SK-N-SH (cell line): ENCODE results near the gene MB21D2. TPM values are rescaled to one million over a fixed set of nuclear protein-coding genes. Genes with fewer than 3 reads are reported as not detected.

Experiments
- CTCF ChIA-PET: fragments of 300-600, 350-600 bp; formaldehyde crosslinking; extraction: SDS; loops from one replicate; lab custom pipeline; 2021; lab: Yijun Ruan, JAX
- POLR2A ChIA-PET: fragments of 350-600 bp; sonication (Branson Sonifier 250); formaldehyde crosslinking; extraction: SDS; loops from one replicate; lab custom pipeline; 2020; ENCODE audit warnings: antibody characterized with exemption, inconsistent platforms; lab: Yijun Ruan, JAX
- DNase-seq: peaks from one replicate; pipeline ENCODE4 v3.0.0; 2012
- H2AFZ ChIP-seq: fragments of 200-600 bp; sonication (generic); 2 replicates; pipeline ENCODE4 v1.8.1; 2016; ENCODE audit warnings: antibody characterized with exemption, mild to moderate bottlenecking, low read depth
- H3F3A ChIP-seq: fragments of 200-600 bp; sonication (generic); replicated peaks from 2 replicates; pipeline ENCODE3; 2016; ENCODE audit warnings: antibody characterized with exemption, mild to moderate bottlenecking; ENCODE audit not compliant: insufficient read depth
- H3K27ac ChIP-seq, 2 experiments: fragments of 200-500 bp in 1 of 2; fragments of 200-600 bp in 1 of 2; sonication (Bioruptor generic) in 1 of 2; sonication (generic), shearing (Covaris generic) in 1 of 2; 2 replicates each; pipeline versions ENCODE4 v1.5.1 to v1.6.1; 2014 to 2016; ENCODE audit warnings: low read depth in 2 of 2, inconsistent platforms in 1 of 2, low read length in 1 of 2, mild to moderate bottlenecking in 1 of 2, mixed read lengths in 1 of 2
- H3K27me3 ChIP-seq: fragments of 200-600 bp; sonication (generic), shearing (Covaris generic); 2 replicates; pipeline ENCODE4 v1.6.1; 2016; ENCODE audit warnings: mixed run types; ENCODE audit not compliant: insufficient read depth
- H3K36me3 ChIP-seq, 2 experiments: fragments of 200-500 bp in 1 of 2; fragments of 200-600 bp in 1 of 2; sonication (Bioruptor generic) in 1 of 2; sonication (generic) in 1 of 2; replicated peaks in 1 of 2; 2 replicates each; pipeline versions ENCODE3 to v1.5.1; 2014 to 2016; ENCODE audit warnings: low read length in 1 of 2, mild to moderate bottlenecking in 1 of 2; ENCODE audit not compliant: insufficient read depth in 2 of 2, control insufficient read depth in 1 of 2
- H3K4me1 ChIP-seq, 2 experiments: fragments of 200-500 bp in 1 of 2; fragments of 200-600 bp in 1 of 2; sonication (Bioruptor generic) in 1 of 2; sonication (generic), shearing (Covaris generic) in 1 of 2; 2 replicates each; pipeline versions ENCODE4 v1.5.1 to v1.6.1; 2014 to 2016; ENCODE audit warnings: low read depth in 1 of 2, low read length in 1 of 2, mixed run types in 1 of 2; ENCODE audit not compliant: insufficient read depth in 2 of 2, control insufficient read depth in 1 of 2
- H3K4me2 ChIP-seq: fragments of 200-600 bp; sonication (generic), shearing (Covaris generic); 2 replicates; pipeline ENCODE4 v1.6.1; 2017; ENCODE audit warnings: mixed run types
- H3K4me3 ChIP-seq, 2 experiments: fragments of 200-500 bp in 1 of 2; fragments of 200-600 bp in 1 of 2; sonication (Bioruptor generic) in 1 of 2; sonication (generic), shearing (Covaris generic) in 1 of 2; 2 replicates each; pipeline versions ENCODE4 v1.5.1 to v1.8.1; 2014 to 2016; ENCODE audit warnings: low read depth in 2 of 2, inconsistent platforms in 1 of 2, low read length in 1 of 2, mild to moderate bottlenecking in 1 of 2, mixed read lengths in 1 of 2, moderate library complexity in 1 of 2
- H3K79me2 ChIP-seq: fragments of 200-600 bp; sonication (generic); 2 replicates; pipeline ENCODE4 v1.8.1; 2017; ENCODE audit warnings: mild to moderate bottlenecking; ENCODE audit not compliant: insufficient read depth
- H3K9ac ChIP-seq: fragments of 200-600 bp; sonication (generic); 2 replicates; pipeline ENCODE4 v1.6.1; 2017; ENCODE audit warnings: mixed run types
- H3K9me2 ChIP-seq: fragments of 200-600 bp; sonication (generic); 2 replicates; pipeline ENCODE4 v1.6.1; 2017; ENCODE audit warnings: mixed run types
- H3K9me3 ChIP-seq: fragments of 200-600 bp; sonication (generic); 2 replicates; pipeline ENCODE4 v1.6.1; 2017; ENCODE audit warnings: mixed run types, mild to moderate bottlenecking, moderate library complexity
- H4K20me1 ChIP-seq: fragments of 200-600 bp; sonication (generic); 2 replicates; pipeline ENCODE4 v1.6.1; 2017; ENCODE audit warnings: mild to moderate bottlenecking, mixed run types; ENCODE audit not compliant: insufficient read depth
- CTCF ChIP-seq: fragments of 200-600 bp; sonication (generic); IDR thresholded peaks from 2 replicates; pipeline ENCODE4 v1.6.1; 2017; ENCODE audit warnings: antibody characterized with exemption, mild to moderate bottlenecking, moderate library complexity
- EZH2phosphoT487 ChIP-seq: fragments of 200-600 bp; sonication (generic); IDR thresholded peaks from 2 replicates; pipeline ENCODE4 v1.6.1; 2017; ENCODE audit warnings: low read depth, mixed run types, mild to moderate bottlenecking, antibody characterized with exemption, moderate library complexity, borderline replicate concordance
- FOSL2 ChIP-seq: IDR thresholded peaks from 2 replicates; pipeline ENCODE4 v1.4.0; 2012; ENCODE audit warnings: low read depth, mild to moderate bottlenecking, moderate library complexity, borderline replicate concordance
- FOXJ3 ChIP-seq: sonication (generic); formaldehyde crosslinking; IDR thresholded peaks from 2 replicates; pipeline ENCODE4 v1.5.1; 2020; ENCODE audit warnings: mild to moderate bottlenecking, missing genetic modification reagents
- IRF3 ChIP-seq: fragments of 150-350 bp; IDR thresholded peaks from 2 replicates; pipeline ENCODE4 v1.6.1; 2016; ENCODE audit warnings: mild to moderate bottlenecking, low read depth, low read length
- NFIC ChIP-seq: IDR thresholded peaks from 2 replicates; pipeline ENCODE4 v1.4.0; 2012; ENCODE audit warnings: borderline replicate concordance
- PBX3 ChIP-seq: IDR thresholded peaks from 2 replicates; pipeline ENCODE4; 2012
- POLR2AphosphoS5 ChIP-seq: IDR thresholded peaks from 2 replicates; pipeline ENCODE4 v1.6.1; 2012; ENCODE audit warnings: low read depth, low read length
- RAD21 ChIP-seq: IDR thresholded peaks from 2 replicates; pipeline ENCODE4 v1.6.1; 2012; ENCODE audit warnings: mild to moderate bottlenecking, low read length
- REST ChIP-seq: IDR thresholded peaks from 2 replicates; pipeline ENCODE4 v1.6.1; 2012; ENCODE audit warnings: mild to moderate bottlenecking, low read depth, low read length, moderate library complexity
- SIN3A ChIP-seq: IDR thresholded peaks from 2 replicates; pipeline ENCODE4 v1.6.1; 2012; ENCODE audit warnings: low read depth, mild to moderate bottlenecking, low read length, moderate library complexity, borderline replicate concordance
- ZBTB33 ChIP-seq: IDR thresholded peaks from 2 replicates; pipeline ENCODE4 v1.4.0; 2012; ENCODE audit warnings: low read depth, borderline replicate concordance
- WGBS: methylation state at CpG from one replicate; pipeline ENCODE4 v1.1.6; 2017; ENCODE audit warnings: low lambda C conversion rate; 5-methylcytosine and 5-hydroxymethylcytosine counted together
- polyA plus RNA-seq, 3 experiments: library from polyadenylated mRNA; depleted of rRNA; stranded (reverse); fragments of >200 nt; gene quantifications; 2 replicates each; pipeline ENCODE4 v1.2.3, GENCODE V29; 2012

MB21D2 gene
- polyA plus RNA-seq, 1 of the 3 experiments (the other 2 are of a cell fraction), result 12.7 TPM

GRCh38 chr3:192825216-192825615, 92.4 kb downstream of the MB21D2 start:
- H3K9me3 ChIP-seq, result no peaks in the 10 kb centered on the region
- no peaks in the 10 kb centered on the region for H3K27me3 ChIP-seq
- H3K4me2 ChIP-seq, result no peak overlapping the region
- peaks cover 0 to under 1% of the 10 kb centered on the region in 2 experiments; a peak in 1 of 4 replicates for H3K4me1 ChIP-seq
- DNase-seq, result no peak
- H3K79me2 ChIP-seq, result peaks cover 23% of the 10 kb centered on the region; the same call in 1 of the 2 replicates
- TF ChIP-seq NFIC (peak; percentile 25; the same call in 1 of the 2 replicates), ZBTB33 (no peak), CTCF (no peak)
- no peaks in the 10 kb centered on the region for H4K20me1 ChIP-seq
- 100% methylated on average over 1 of the region's 1 CpG for WGBS
- ChIA-PET CTCF (interaction anchor here (2.3 to 2.8 kb wide), 3 partner anchors 9 to 216 kb away, joined by 8 to 12 read pairs (median 10); no protein-coding TSS in a partner anchor), POLR2A (no interaction called here)
- H3K9me2 ChIP-seq, result no peaks in the 10 kb centered on the region
- H3K9ac ChIP-seq, result no peak overlapping the region
- H3K36me3 ChIP-seq, result no peaks in the 10 kb centered on the region
- no peak overlapping the region for H3K27ac ChIP-seq
- H2AFZ ChIP-seq, result no peak overlapping the region
- H3F3A ChIP-seq, result peaks cover 5% of the 10 kb centered on the region
- H3K4me3 ChIP-seq, result no peak overlapping the region

GRCh38 chr3:192824313-192824712, 93.3 kb downstream of the MB21D2 start:
- Histone ChIP-seq H3F3A (peaks cover 13% of the 10 kb centered on the region), H3K27ac (no peak overlapping the region), H3K9me3 (no peaks in the 10 kb centered on the region), H4K20me1 (no peaks in the 10 kb centered on the region), H3K79me2 (peaks cover 18% of the 10 kb centered on the region; the same call in 1 of the 2 replicates)
- no peak for DNase-seq
- POLR2A ChIA-PET, result no interaction called here
- WGBS, result 95% methylated on average over 2 of the region's 2 CpGs
- no peak for TF ChIP-seq PBX3
- no peak for TF ChIP-seq REST
- TF ChIP-seq RAD21, result no peak
- no peak for TF ChIP-seq EZH2phosphoT487
- no peak for TF ChIP-seq FOSL2
- no peak for TF ChIP-seq SIN3A
- no peak for TF ChIP-seq CTCF
- TF ChIP-seq IRF3, result no peak
- TF ChIP-seq POLR2AphosphoS5, result no peak
- no peak for TF ChIP-seq FOXJ3
- TF ChIP-seq, all 33 proteins: peak for 0
- H3K27me3 ChIP-seq, result no peaks in the 10 kb centered on the region
- no peak overlapping the region for H3K9ac ChIP-seq
- no peaks in the 10 kb centered on the region for H3K9me2 ChIP-seq
- H3K4me2 ChIP-seq, result no peak overlapping the region
- no peak overlapping the region for H3K4me3 ChIP-seq
- CTCF ChIA-PET, result interaction anchor here (0.9 to 2.8 kb wide), 6 partner anchors 8 to 748 kb away, joined by 3 to 12 read pairs (median 6); no protein-coding TSS in a partner anchor
- H3K4me1 ChIP-seq, result no peaks in the 10 kb centered on the region; a peak in 1 of 4 replicates
- H3K36me3 ChIP-seq, result no peaks in the 10 kb centered on the region
- H2AFZ ChIP-seq, result no peak overlapping the region
